T-helper 9 cell (primary cell): ENCODE measurements around the gene GEMIN4.
"Not testable (repeated sequence)": the region's sequence is repeated elsewhere in the genome, so short reads cannot be mapped to it uniquely, and the experiment has no call there.

Experiments
- DNase-seq: peaks from one replicate; pipeline ENCODE4 v3.0.0-alpha.2; 2020

Gene GEMIN4

DNA sequence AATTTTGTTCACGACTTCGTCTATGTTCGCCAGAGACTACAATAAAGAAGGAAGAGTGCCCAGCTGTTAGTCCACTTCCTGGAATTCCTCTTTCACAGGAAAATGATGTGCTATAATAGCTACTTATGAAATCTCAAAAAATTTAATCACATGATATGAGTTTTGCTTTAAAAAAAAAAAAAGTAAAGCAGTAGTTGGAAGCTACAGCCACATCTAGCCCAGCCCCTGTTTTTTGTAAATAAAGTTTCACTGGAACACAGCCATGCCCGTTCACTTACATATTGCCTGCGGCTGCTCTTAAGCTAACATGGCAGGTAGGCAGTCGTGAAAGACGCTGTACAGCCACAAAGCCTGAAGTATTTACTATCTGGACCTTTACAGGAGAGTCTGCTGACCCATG, 52.7 kb downstream of the GEMIN4 start:
- no peak for DNase-seq

DNA sequence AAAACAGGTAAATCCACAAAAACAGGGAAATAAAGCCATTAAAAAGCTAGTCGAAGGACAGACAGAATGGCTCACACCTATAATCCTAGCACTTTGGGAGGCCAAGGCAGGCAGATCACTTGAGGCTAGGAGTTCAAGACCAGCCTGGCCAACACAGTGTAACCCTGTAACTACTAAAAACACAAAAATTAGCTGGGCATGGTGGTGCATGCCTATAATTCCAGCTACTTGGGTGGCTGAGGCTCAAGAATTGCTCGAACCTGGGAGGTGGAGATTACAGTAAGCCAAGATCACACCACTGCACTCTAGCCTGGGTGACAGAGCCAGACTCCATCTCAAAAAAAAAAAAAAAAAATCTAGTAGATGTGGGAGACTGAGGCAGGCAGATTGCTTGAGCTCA, 54.0 kb downstream of the GEMIN4 start:
- not testable (repeated sequence) for DNase-seq

DNA sequence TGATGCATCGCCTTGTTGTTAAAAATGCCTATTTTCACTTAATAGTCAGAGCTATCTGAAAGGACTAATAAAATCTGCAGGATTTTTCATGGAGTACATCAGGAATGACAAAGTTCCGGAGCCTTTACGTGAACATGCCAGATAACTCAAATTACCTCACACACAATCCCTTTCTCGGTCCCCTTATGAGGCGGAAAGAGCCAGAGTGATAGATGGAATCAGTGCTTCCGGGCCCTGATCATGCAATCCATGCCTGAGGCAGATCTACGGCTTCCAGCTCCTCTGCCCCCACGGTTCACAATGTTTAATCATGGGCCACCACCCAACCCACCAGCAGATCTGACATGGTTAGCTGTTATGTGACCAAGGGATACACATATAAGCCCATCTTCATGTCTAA, 54.4 kb downstream of the GEMIN4 start:
- DNase-seq, result no peak

DNA sequence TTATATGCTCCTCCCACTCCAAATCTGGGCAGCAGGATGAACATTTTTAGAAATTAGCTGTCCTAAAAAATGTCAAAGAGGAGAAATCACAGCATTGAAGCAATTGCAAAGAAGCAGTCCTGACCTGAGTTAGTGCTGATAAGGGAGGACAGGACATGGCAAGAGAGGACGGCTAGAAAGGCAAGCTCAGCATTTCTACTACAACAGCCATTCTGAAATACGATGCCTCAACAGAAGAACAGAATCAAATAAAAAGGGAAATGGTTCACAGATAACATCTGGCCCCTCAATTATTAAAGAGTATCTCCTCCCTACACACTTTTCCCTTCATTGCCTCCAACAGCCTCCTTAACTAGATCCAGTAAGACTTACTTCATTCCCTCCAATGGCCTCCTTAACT, 55.7 kb downstream of the GEMIN4 start:
- no peak for DNase-seq
